ENCODE data around the gene ALDOB. TPM values are rescaled to one million over a fixed set of nuclear protein-coding genes. Genes with fewer than 3 reads are reported as not detected.

Gene ALDOB
- total RNA-seq, 1 experiment from 2014 or later = 0.67 TPM

DNA sequence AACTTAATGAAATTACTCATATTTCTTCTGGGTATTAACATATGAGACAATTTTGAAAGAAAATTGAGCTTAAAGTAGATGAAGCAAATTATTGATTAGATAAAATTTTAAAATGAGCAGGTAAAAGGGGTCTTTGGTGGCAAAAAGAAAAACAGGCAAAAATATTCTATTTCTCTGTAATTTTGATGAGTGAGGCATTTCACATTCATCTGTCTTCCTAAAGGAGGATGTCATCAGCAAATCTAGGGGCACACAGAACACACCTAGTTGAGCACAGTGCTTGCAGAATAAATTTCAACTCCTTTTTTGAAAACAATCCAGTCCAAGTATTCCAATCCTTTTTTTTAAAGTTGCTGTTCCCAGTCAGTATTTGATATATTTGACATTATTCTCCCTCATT, 20.7 kb downstream of the ALDOB start:
- Histone ChIP-seq H3K4me1 (ENCODE audit: control insufficient read depth, insufficient read depth, low read length) (no peaks in the 10 kb centered on the region), H3K27me3 (ENCODE audit: control insufficient read depth, insufficient read depth, low read length) (peaks cover 8% of the 10 kb centered on the region; the same call in 1 of the 2 replicates), H3K9me3 (ENCODE audit: control insufficient read depth, insufficient read depth, low read depth, low read length) (peaks cover 9% of the 10 kb centered on the region; the same call in 1 of the 2 replicates), H3K27ac (ENCODE audit: low read length) (no peak overlapping the region), H3K4me3 (ENCODE audit: low read depth in 2 of 2, low read length in 2 of 2) (no peak overlapping the region), H3K36me3 (ENCODE audit: control insufficient read depth, insufficient read depth, low read length) (no peaks in the 10 kb centered on the region)
- ChIA-PET POLR2A (no interaction called here), CTCF (no interaction called here)
- intact Hi-C loops (cut with micrococcal nuclease; ENCODE audit: unreplicated experiment) = no loop called here
- BruUV-seq (replicated peaks) = no TSS peak
- TF ChIP-seq POLR2AphosphoS5 (IDR thresholded peaks at IDR 0.05; ENCODE audit: low read depth, low read length) = no peak
- TF ChIP-seq, protein P1, sequence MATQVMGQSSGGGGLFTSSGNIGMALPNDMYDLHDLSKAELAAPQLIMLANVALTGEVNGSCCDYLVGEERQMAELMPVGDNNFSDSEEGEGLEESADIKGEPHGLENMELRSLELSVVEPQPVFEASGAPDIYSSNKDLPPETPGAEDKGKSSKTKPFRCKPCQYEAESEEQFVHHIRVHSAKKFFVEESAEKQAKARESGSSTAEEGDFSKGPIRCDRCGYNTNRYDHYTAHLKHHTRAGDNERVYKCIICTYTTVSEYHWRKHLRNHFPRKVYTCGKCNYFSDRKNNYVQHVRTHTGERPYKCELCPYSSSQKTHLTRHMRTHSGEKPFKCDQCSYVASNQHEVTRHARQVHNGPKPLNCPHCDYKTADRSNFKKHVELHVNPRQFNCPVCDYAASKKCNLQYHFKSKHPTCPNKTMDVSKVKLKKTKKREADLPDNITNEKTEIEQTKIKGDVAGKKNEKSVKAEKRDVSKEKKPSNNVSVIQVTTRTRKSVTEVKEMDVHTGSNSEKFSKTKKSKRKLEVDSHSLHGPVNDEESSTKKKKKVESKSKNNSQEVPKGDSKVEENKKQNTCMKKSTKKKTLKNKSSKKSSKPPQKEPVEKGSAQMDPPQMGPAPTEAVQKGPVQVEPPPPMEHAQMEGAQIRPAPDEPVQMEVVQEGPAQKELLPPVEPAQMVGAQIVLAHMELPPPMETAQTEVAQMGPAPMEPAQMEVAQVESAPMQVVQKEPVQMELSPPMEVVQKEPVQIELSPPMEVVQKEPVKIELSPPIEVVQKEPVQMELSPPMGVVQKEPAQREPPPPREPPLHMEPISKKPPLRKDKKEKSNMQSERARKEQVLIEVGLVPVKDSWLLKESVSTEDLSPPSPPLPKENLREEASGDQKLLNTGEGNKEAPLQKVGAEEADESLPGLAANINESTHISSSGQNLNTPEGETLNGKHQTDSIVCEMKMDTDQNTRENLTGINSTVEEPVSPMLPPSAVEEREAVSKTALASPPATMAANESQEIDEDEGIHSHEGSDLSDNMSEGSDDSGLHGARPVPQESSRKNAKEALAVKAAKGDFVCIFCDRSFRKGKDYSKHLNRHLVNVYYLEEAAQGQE (IDR thresholded peaks at IDR 0.05; ENCODE audit: insufficient read depth in 1 of 2, low read depth in 2 of 2, low read length in 1 of 2) = no peak
- in situ Hi-C loops (cut with HindIII; ENCODE audit: low pct_unique_long_range_greater_than_20kb, low sequenced_read_pairs) = no loop called here
- DNase-seq (ENCODE audit: low read depth, low spot score) (no peak), ATAC-seq (no peak)

DNA sequence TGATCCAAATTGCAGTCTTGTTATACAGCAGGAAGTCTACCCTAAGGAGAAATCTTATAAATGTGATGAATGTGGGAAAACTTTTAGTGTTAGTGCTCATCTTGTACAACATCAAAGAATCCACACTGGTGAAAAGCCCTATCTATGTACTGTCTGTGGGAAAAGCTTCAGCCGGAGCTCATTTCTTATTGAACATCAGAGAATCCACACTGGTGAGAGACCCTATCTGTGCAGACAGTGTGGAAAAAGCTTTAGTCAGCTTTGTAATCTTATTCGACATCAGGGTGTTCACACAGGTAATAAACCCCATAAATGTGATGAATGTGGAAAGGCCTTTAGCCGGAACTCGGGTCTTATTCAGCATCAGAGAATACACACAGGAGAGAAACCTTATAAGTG, 26.5 kb downstream of the ALDOB start:
- Histone ChIP-seq H3K9me3 (ENCODE audit: control insufficient read depth, insufficient read depth, low read depth, low read length) (peaks cover 58% of the 10 kb centered on the region), H3K27me3 (ENCODE audit: control insufficient read depth, insufficient read depth, low read length) (no peaks in the 10 kb centered on the region), H3K4me1 (ENCODE audit: control insufficient read depth, insufficient read depth, low read length) (no peaks in the 10 kb centered on the region), H3K27ac (ENCODE audit: low read length) (no peak overlapping the region), H3K4me3 (ENCODE audit: low read depth in 2 of 2, low read length in 2 of 2) (no peak overlapping the region), H3K36me3 (ENCODE audit: control insufficient read depth, insufficient read depth, low read length) (peaks cover 11% of the 10 kb centered on the region)
- DNase-seq (ENCODE audit: low read depth, low spot score) = no peak
- intact Hi-C loops (cut with micrococcal nuclease; ENCODE audit: unreplicated experiment) (no loop called here), in situ Hi-C loops (cut with HindIII; ENCODE audit: low pct_unique_long_range_greater_than_20kb, low sequenced_read_pairs) (no loop called here)
- no peak for ATAC-seq
- BruUV-seq (replicated peaks) = no TSS peak
- ChIA-PET POLR2A (no interaction called here), CTCF (no interaction called here)
- no peak for TF ChIP-seq TCF7L2 (IDR thresholded peaks at IDR 0.05; ENCODE audit: low read depth, low read length)

DNA sequence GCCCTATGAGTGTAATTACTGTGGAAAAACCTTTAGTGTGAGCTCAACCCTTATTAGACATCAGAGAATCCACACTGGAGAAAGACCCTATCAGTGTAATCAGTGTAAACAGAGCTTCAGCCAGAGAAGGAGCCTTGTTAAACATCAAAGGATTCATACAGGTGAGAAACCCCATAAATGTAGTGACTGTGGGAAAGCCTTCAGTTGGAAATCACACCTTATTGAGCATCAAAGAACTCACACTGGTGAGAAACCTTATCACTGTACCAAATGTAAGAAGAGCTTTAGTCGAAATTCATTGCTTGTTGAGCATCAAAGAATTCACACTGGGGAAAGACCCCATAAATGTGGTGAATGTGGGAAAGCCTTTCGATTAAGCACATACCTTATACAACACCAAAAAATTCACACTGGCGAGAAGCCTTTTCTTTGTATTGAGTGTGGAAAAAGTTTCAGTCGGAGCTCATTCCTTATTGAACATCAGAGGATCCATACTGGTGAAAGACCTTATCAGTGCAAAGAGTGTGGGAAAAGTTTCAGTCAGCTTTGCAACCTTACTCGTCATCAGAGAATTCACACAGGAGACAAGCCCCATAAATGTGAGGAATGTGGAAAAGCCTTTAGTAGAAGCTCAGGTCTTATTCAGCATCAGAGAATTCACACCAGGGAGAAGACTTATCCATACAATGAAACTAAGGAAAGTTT, 27.0 kb downstream of the ALDOB start:
- Histone ChIP-seq H3K4me1 (ENCODE audit: control insufficient read depth, insufficient read depth, low read length) (no peaks in the 10 kb centered on the region), H3K27ac (ENCODE audit: low read length) (no peak overlapping the region), H3K27me3 (ENCODE audit: control insufficient read depth, insufficient read depth, low read length) (no peaks in the 10 kb centered on the region), H3K36me3 (ENCODE audit: control insufficient read depth, insufficient read depth, low read length) (peaks cover 12% of the 10 kb centered on the region), H3K9me3 (ENCODE audit: control insufficient read depth, insufficient read depth, low read depth, low read length) (peaks cover 64% of the 10 kb centered on the region), H3K4me3 (ENCODE audit: low read depth in 2 of 2, low read length in 2 of 2) (no peak overlapping the region)
- ATAC-seq (no peak), DNase-seq (ENCODE audit: low read depth, low spot score) (no peak)
- CTCF ChIA-PET = no interaction called here
- POLR2A ChIA-PET = no interaction called here
- TF ChIP-seq, protein P1 (IDR thresholded peaks at IDR 0.05; ENCODE audit: insufficient read depth in 1 of 2, low read depth in 2 of 2, low read length in 1 of 2) = no peak
- TF ChIP-seq POLR2AphosphoS5 (IDR thresholded peaks at IDR 0.05; ENCODE audit: low read depth, low read length) = no peak
- TF ChIP-seq TCF7L2 (IDR thresholded peaks at IDR 0.05; ENCODE audit: low read depth, low read length) = no peak
- no peak for TF ChIP-seq SIN3A (IDR thresholded peaks at IDR 0.05; ENCODE audit: borderline replicate concordance, insufficient read depth, low read depth, low read length)
- TF ChIP-seq, protein P2, sequence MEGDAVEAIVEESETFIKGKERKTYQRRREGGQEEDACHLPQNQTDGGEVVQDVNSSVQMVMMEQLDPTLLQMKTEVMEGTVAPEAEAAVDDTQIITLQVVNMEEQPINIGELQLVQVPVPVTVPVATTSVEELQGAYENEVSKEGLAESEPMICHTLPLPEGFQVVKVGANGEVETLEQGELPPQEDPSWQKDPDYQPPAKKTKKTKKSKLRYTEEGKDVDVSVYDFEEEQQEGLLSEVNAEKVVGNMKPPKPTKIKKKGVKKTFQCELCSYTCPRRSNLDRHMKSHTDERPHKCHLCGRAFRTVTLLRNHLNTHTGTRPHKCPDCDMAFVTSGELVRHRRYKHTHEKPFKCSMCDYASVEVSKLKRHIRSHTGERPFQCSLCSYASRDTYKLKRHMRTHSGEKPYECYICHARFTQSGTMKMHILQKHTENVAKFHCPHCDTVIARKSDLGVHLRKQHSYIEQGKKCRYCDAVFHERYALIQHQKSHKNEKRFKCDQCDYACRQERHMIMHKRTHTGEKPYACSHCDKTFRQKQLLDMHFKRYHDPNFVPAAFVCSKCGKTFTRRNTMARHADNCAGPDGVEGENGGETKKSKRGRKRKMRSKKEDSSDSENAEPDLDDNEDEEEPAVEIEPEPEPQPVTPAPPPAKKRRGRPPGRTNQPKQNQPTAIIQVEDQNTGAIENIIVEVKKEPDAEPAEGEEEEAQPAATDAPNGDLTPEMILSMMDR (IDR thresholded peaks at IDR 0.05) = no peak
- no TSS peak for BruUV-seq (replicated peaks)
- in situ Hi-C loops (cut with HindIII; ENCODE audit: low pct_unique_long_range_greater_than_20kb, low sequenced_read_pairs) = no loop called here
- intact Hi-C loops (cut with micrococcal nuclease; ENCODE audit: unreplicated experiment) = no loop called here

Measured in Panc1 (cell line).